Measurements from ENCODE around the gene DOCK1.

Gene DOCK1

GRCh38 chr10:126917975-126918908 lies 13.0 kb downstream of the DOCK1 start:
- Histone ChIP-seq H3K18ac (ENCODE audit: low read length) (no peak overlapping the region), H2AK5ac (ENCODE audit: low read length) (no peak overlapping the region), H2AFZ (ENCODE audit: insufficient read depth, low read length, poor library complexity) (peak overlapping the region; percentile 19), H3K27me3 (ENCODE audit: insufficient read depth, low read length) (no peaks in the 10 kb centered on the region), H3K27ac (ENCODE audit: low read depth, low read length) (no peak overlapping the region), H3K9ac (ENCODE audit: low read length) (no peak overlapping the region), H4K12ac (ENCODE audit: low read depth, low read length) (no peak overlapping the region), H3K4me2 (ENCODE audit: low read length) (no peak overlapping the region), H4K91ac (ENCODE audit: low read depth, low read length) (no peak overlapping the region), H2BK120ac (ENCODE audit: insufficient read depth, low read length, poor library complexity) (no peak overlapping the region), H3K4me1 (ENCODE audit: control insufficient read depth in 1 of 2, insufficient read depth in 2 of 2, low read length in 2 of 2) (no peaks in the 10 kb centered on the region), H3K23ac (ENCODE audit: low read length) (no peak overlapping the region), H3K9me3 (ENCODE audit: insufficient read depth, low read depth, low read length) (no peaks in the 10 kb centered on the region), H2BK12ac (ENCODE audit: low read length) (no peak overlapping the region), H3K36me3 (ENCODE audit: control insufficient read depth in 1 of 2, insufficient read depth in 2 of 2, low read length in 2 of 2) (peaks cover 14 to 17% of the 10 kb centered on the region in 2 experiments), H3K79me2 (ENCODE audit: control insufficient read depth, insufficient read depth, low read length, poor library complexity) (peaks cover 4% of the 10 kb centered on the region), H3K4ac (ENCODE audit: low read depth, low read length) (peak overlapping the region; percentile 72), H3K79me1 (ENCODE audit: low read length) (no peaks in the 10 kb centered on the region), H4K8ac (ENCODE audit: low read depth, low read length) (no peak overlapping the region), H3K14ac (ENCODE audit: low read length) (no peak overlapping the region), H2BK5ac (ENCODE audit: low read depth, low read length, poor library complexity) (no peak overlapping the region), H3K4me3 (ENCODE audit: low read depth, low read length) (no peak overlapping the region)
- no peak for DNase-seq
- WGBS (ENCODE audit: extremely low coverage, insufficient coverage, insufficient read length), result no CpG with 5 or more reads among the region's 24 CpGs

GRCh38 chr10:126919426-126919825 lies 14.2 kb downstream of the DOCK1 start:
- Histone ChIP-seq H3K79me1 (ENCODE audit: low read length) (no peaks in the 10 kb centered on the region), H4K91ac (ENCODE audit: low read depth, low read length) (no peak overlapping the region), H2AFZ (ENCODE audit: insufficient read depth, low read length, poor library complexity) (no peak overlapping the region), H3K9me3 (ENCODE audit: insufficient read depth, low read depth, low read length) (no peaks in the 10 kb centered on the region), H3K14ac (ENCODE audit: low read length) (no peak overlapping the region), H3K4ac (ENCODE audit: low read depth, low read length) (no peak overlapping the region), H3K79me2 (ENCODE audit: control insufficient read depth, insufficient read depth, low read length, poor library complexity) (peaks cover 5% of the 10 kb centered on the region), H2AK5ac (ENCODE audit: low read length) (no peak overlapping the region), H3K9ac (ENCODE audit: low read length) (no peak overlapping the region), H3K4me1 (ENCODE audit: control insufficient read depth in 1 of 2, insufficient read depth in 2 of 2, low read length in 2 of 2) (no peaks in the 10 kb centered on the region), H4K8ac (ENCODE audit: low read depth, low read length) (no peak overlapping the region), H4K12ac (ENCODE audit: low read depth, low read length) (no peak overlapping the region), H2BK12ac (ENCODE audit: low read length) (no peak overlapping the region), H3K36me3 (ENCODE audit: control insufficient read depth in 1 of 2, insufficient read depth in 2 of 2, low read length in 2 of 2) (peaks cover 14 to 17% of the 10 kb centered on the region in 2 experiments), H3K23ac (ENCODE audit: low read length) (no peak overlapping the region), H2BK5ac (ENCODE audit: low read depth, low read length, poor library complexity) (no peak overlapping the region), H2BK120ac (ENCODE audit: insufficient read depth, low read length, poor library complexity) (no peak overlapping the region), H3K27me3 (ENCODE audit: insufficient read depth, low read length) (no peaks in the 10 kb centered on the region), H3K4me2 (ENCODE audit: low read length) (no peak overlapping the region), H3K4me3 (ENCODE audit: low read depth, low read length) (no peak overlapping the region), H3K27ac (ENCODE audit: low read depth, low read length) (no peak overlapping the region), H3K18ac (ENCODE audit: low read length) (no peak overlapping the region)
- DNase-seq, result no peak
- no CpG with 5 or more reads among the region's 13 CpGs for WGBS (ENCODE audit: extremely low coverage, insufficient coverage, insufficient read length)

GRCh38 chr10:126921162-126921561 lies 15.9 kb downstream of the DOCK1 start:
- Histone ChIP-seq H2BK5ac (ENCODE audit: low read depth, low read length, poor library complexity) (no peak overlapping the region), H3K4ac (ENCODE audit: low read depth, low read length) (no peak overlapping the region), H3K18ac (ENCODE audit: low read length) (no peak overlapping the region), H3K23ac (ENCODE audit: low read length) (no peak overlapping the region), H3K79me2 (ENCODE audit: control insufficient read depth, insufficient read depth, low read length, poor library complexity) (peaks cover 1% of the 10 kb centered on the region), H3K4me1 (ENCODE audit: control insufficient read depth in 1 of 2, insufficient read depth in 2 of 2, low read length in 2 of 2) (no peaks in the 10 kb centered on the region), H3K36me3 (ENCODE audit: control insufficient read depth in 1 of 2, insufficient read depth in 2 of 2, low read length in 2 of 2) (peaks cover 14 to 17% of the 10 kb centered on the region in 2 experiments), H2BK12ac (ENCODE audit: low read length) (no peak overlapping the region), H2AFZ (ENCODE audit: insufficient read depth, low read length, poor library complexity) (no peak overlapping the region), H4K8ac (ENCODE audit: low read depth, low read length) (no peak overlapping the region), H3K79me1 (ENCODE audit: low read length) (no peaks in the 10 kb centered on the region), H3K4me2 (ENCODE audit: low read length) (no peak overlapping the region), H3K9ac (ENCODE audit: low read length) (no peak overlapping the region), H3K4me3 (ENCODE audit: low read depth, low read length) (no peak overlapping the region), H3K9me3 (ENCODE audit: insufficient read depth, low read depth, low read length) (no peaks in the 10 kb centered on the region), H3K27ac (ENCODE audit: low read depth, low read length) (no peak overlapping the region), H3K27me3 (ENCODE audit: insufficient read depth, low read length) (no peaks in the 10 kb centered on the region), H3K14ac (ENCODE audit: low read length) (no peak overlapping the region), H2AK5ac (ENCODE audit: low read length) (no peak overlapping the region), H2BK120ac (ENCODE audit: insufficient read depth, low read length, poor library complexity) (no peak overlapping the region), H4K12ac (ENCODE audit: low read depth, low read length) (no peak overlapping the region), H4K91ac (ENCODE audit: low read depth, low read length) (no peak overlapping the region)
- WGBS (ENCODE audit: extremely low coverage, insufficient coverage, insufficient read length), result no CpG with 5 or more reads among the region's 4 CpGs
- no peak for DNase-seq

- H3K79me1 ChIP-seq (ENCODE audit: low read length), result no peaks in the 10 kb centered on the region
- no peaks in the 10 kb centered on the region for H3K4me1 ChIP-seq (ENCODE audit: control insufficient read depth in 1 of 2, insufficient read depth in 2 of 2, low read length in 2 of 2)
- H3K4me2 ChIP-seq (ENCODE audit: low read length), result no peak overlapping the region
- H4K8ac ChIP-seq (ENCODE audit: low read depth, low read length), result no peak overlapping the region
- H3K14ac ChIP-seq (ENCODE audit: low read length), result no peak overlapping the region
- H2BK12ac ChIP-seq (ENCODE audit: low read length), result no peak overlapping the region
- peak in 1 of 2 donors; percentile 47 for DNase-seq
- peaks cover 15 to 22% of the 10 kb centered on the region in 2 experiments for H3K36me3 ChIP-seq (ENCODE audit: control insufficient read depth in 1 of 2, insufficient read depth in 2 of 2, low read length in 2 of 2)
- H2AK5ac ChIP-seq (ENCODE audit: low read length), result no peak overlapping the region
- no peak overlapping the region for H3K4me3 ChIP-seq (ENCODE audit: low read depth, low read length)
- H2BK5ac ChIP-seq (ENCODE audit: low read depth, low read length, poor library complexity), result no peak overlapping the region
- H3K9me3 ChIP-seq (ENCODE audit: insufficient read depth, low read depth, low read length), result no peaks in the 10 kb centered on the region
- H3K79me2 ChIP-seq (ENCODE audit: control insufficient read depth, insufficient read depth, low read length, poor library complexity), result peaks cover 1% of the 10 kb centered on the region
- H2BK120ac ChIP-seq (ENCODE audit: insufficient read depth, low read length, poor library complexity), result no peak overlapping the region
- no peak overlapping the region for H3K9ac ChIP-seq (ENCODE audit: low read length)
- no peak overlapping the region for H3K4ac ChIP-seq (ENCODE audit: low read depth, low read length)
- H3K18ac ChIP-seq (ENCODE audit: low read length), result no peak overlapping the region
- no peak overlapping the region for H3K23ac ChIP-seq (ENCODE audit: low read length)
- no peak overlapping the region for H4K12ac ChIP-seq (ENCODE audit: low read depth, low read length)
- no peaks in the 10 kb centered on the region for H3K27me3 ChIP-seq (ENCODE audit: insufficient read depth, low read length)
- H4K91ac ChIP-seq (ENCODE audit: low read depth, low read length), result no peak overlapping the region
- no peak overlapping the region for H2AFZ ChIP-seq (ENCODE audit: insufficient read depth, low read length, poor library complexity)
- WGBS (ENCODE audit: extremely low coverage, insufficient coverage, insufficient read length), result no CpG with 5 or more reads among the region's 4 CpGs
- H3K27ac ChIP-seq (ENCODE audit: low read depth, low read length), result no peak overlapping the region
Observed at GRCh38 chr10:126921974-126922525, 16.8 kb downstream of the DOCK1 start.

All from trophoblast cell (in vitro differentiated cells and primary cell).